ENCODE results near the gene SLC25A44. TPM values are rescaled to one million over a fixed set of nuclear protein-coding genes. Genes with fewer than 3 reads are reported as not detected.

Gene SLC25A44
- total RNA-seq, 1 experiment from 2014 or later, result 40.2 TPM

DNA sequence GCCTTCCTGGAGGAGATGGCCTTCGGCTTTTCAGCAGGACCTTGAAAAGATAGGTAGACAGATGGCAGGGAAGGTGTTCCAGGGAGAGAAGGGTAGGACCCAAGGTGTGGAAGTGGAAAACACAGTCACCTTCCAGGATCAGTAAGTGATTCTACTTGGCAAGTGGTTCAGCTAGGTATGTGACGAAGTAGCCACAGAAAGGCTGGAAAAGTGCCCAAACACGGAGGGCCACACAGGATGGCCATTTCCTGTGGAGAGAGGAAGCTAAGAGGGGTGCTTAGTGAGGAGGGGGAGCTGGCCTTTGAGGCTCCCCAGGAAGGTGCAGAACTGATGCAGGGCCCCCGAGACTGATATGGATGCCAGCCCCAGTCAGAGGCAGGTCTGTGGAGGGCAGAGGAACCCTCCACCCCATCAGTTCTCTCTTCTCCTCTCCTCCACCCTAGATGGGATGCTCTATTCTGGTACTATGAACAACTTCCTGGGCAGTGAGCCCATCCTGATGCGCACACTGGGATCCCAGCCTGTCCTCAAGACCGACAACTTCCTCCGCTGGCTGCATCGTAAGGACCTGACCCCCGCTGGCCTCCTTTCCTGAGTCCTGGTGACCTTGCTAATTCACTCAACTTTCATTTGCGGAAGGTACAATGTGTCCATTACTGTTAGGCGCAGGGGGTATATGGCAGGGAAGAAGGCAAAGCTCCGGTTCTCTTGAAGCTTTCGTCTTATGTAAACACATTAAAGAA, 33.7 kb upstream of the SLC25A44 start:
- H2BK5ac ChIP-seq (ENCODE audit: insufficient read length, low read length), result no peak overlapping the region
- no peak overlapping the region for H3K9ac ChIP-seq (ENCODE audit: extremely low read depth, insufficient read length, low read length)
- H4K91ac ChIP-seq (ENCODE audit: insufficient read length, low read depth, low read length), result no peak overlapping the region
- H2BK12ac ChIP-seq (ENCODE audit: insufficient read length, low read depth, low read length), result no peak overlapping the region
- no peaks in the 10 kb centered on the region for H3K9me3 Mint-ChIP-seq
- H3K14ac ChIP-seq (ENCODE audit: insufficient read depth, low read length), result no peak overlapping the region
- no peaks in the 10 kb centered on the region for H3K27me3 ChIP-seq (ENCODE audit: insufficient read depth, low read length)
- H2BK15ac ChIP-seq (ENCODE audit: low read depth, low read length), result no peak overlapping the region
- peak overlapping the region; percentile 58 for H3K4me2 ChIP-seq (ENCODE audit: insufficient read depth, insufficient read length, low read length)
- WGBS (ENCODE audit: extremely low coverage, insufficient read length, low lambda C conversion rate), result no CpG with 5 or more reads among the region's 13 CpGs
- no peaks in the 10 kb centered on the region; the same call in 1 of the 2 replicates for H3K4me1 ChIP-seq (ENCODE audit: insufficient read depth, low read length)
- peak overlapping the region; percentile 54 to 72 for H3K4me3 Mint-ChIP-seq
- H2AK5ac ChIP-seq (ENCODE audit: insufficient read length, low read length), result no peak overlapping the region
- no peak overlapping the region for H3K56ac ChIP-seq (ENCODE audit: insufficient read length, low read depth, low read length)
- no peaks in the 10 kb centered on the region for H3K79me2 ChIP-seq (ENCODE audit: insufficient read depth, low read length)
- H3K4ac ChIP-seq (ENCODE audit: low read depth, low read length), result no peak overlapping the region
- no peaks in the 10 kb centered on the region for H4K20me1 ChIP-seq (ENCODE audit: control insufficient read depth, insufficient read depth, insufficient read length)
- TF ChIP-seq, protein P1, sequence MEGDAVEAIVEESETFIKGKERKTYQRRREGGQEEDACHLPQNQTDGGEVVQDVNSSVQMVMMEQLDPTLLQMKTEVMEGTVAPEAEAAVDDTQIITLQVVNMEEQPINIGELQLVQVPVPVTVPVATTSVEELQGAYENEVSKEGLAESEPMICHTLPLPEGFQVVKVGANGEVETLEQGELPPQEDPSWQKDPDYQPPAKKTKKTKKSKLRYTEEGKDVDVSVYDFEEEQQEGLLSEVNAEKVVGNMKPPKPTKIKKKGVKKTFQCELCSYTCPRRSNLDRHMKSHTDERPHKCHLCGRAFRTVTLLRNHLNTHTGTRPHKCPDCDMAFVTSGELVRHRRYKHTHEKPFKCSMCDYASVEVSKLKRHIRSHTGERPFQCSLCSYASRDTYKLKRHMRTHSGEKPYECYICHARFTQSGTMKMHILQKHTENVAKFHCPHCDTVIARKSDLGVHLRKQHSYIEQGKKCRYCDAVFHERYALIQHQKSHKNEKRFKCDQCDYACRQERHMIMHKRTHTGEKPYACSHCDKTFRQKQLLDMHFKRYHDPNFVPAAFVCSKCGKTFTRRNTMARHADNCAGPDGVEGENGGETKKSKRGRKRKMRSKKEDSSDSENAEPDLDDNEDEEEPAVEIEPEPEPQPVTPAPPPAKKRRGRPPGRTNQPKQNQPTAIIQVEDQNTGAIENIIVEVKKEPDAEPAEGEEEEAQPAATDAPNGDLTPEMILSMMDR (conservative IDR thresholded peaks at IDR 0.05), result no peak
- H3K27ac ChIP-seq (ENCODE audit: insufficient read length, low read depth, low read length), result no peak overlapping the region
- H4K8ac ChIP-seq (replicated peaks; ENCODE audit: insufficient read length, low read depth, low read length), result no peak overlapping the region
- peaks cover 0 to 25% (median 6%) of the 10 kb centered on the region in 3 experiments; a peak in 6 of 7 replicates for H3K36me3 Mint-ChIP-seq (ENCODE audit: insufficient read depth in 1 of 3, low read depth in 3 of 3)
- H4K5ac ChIP-seq (ENCODE audit: insufficient read length, low read depth, low read length), result no peak overlapping the region
- no peak overlapping the region for H2BK20ac ChIP-seq (ENCODE audit: low read depth, low read length, poor library complexity, severe bottlenecking)
- H2BK120ac ChIP-seq (ENCODE audit: low read depth, low read length, poor library complexity, severe bottlenecking), result no peak overlapping the region
- no peaks in the 10 kb centered on the region for H3K9me3 ChIP-seq (ENCODE audit: control insufficient read depth, low read depth, low read length)
- H3K4me1 Mint-ChIP-seq, result peaks cover 26 to 27% of the 10 kb centered on the region in 2 experiments
- H3K23ac ChIP-seq (ENCODE audit: insufficient read length, low read depth, low read length), result no peak overlapping the region
- H2AFZ ChIP-seq (ENCODE audit: low read length), result no peak overlapping the region
- H3T11ph ChIP-seq (ENCODE audit: low read length), result no peak overlapping the region
- DNase-seq, result no peak
- H3K18ac ChIP-seq (ENCODE audit: insufficient read length, low read depth, low read length), result no peak overlapping the region
- no peaks in the 10 kb centered on the region for H3K79me1 ChIP-seq (ENCODE audit: insufficient read depth, low read depth, low read length, poor library complexity, severe bottlenecking)
- H3K23me2 ChIP-seq (ENCODE audit: insufficient read length, low read depth, low read length, poor library complexity, severe bottlenecking), result peaks cover 5% of the 10 kb centered on the region
- H3K27me3 Mint-ChIP-seq (ENCODE audit: low read depth), result no peaks in the 10 kb centered on the region
- H3K27ac Mint-ChIP-seq, result peak overlapping the region in 1 of 3 experiments; percentile 34; a peak in 2 of 7 replicates

All from H9 (cell line).